Measurements from ENCODE around the gene GPR27.

GPR27 gene

GRCh38 chr3:71758091-71758490, 4.4 kb downstream of the GPR27 start:
- no peak overlapping the region for H3K27ac ChIP-seq
- TF ChIP-seq CTCF (conservative IDR thresholded peaks at IDR 0.05) = no peak

GRCh38 chr3:71759401-71759800, 5.7 kb downstream of the GPR27 start:
- H3K27ac ChIP-seq = no peak overlapping the region
- no peak for TF ChIP-seq CTCF (conservative IDR thresholded peaks at IDR 0.05)

- no peak for TF ChIP-seq CTCF (conservative IDR thresholded peaks at IDR 0.05)
- H3K27ac ChIP-seq = no peak overlapping the region
These were observed 6.5 kb downstream of the GPR27 start for GRCh38 chr3:71760140-71760539.

GRCh38 chr3:71763426-71763825, 9.8 kb downstream of the GPR27 start:
- no peak overlapping the region for H3K27ac ChIP-seq
- TF ChIP-seq CTCF (conservative IDR thresholded peaks at IDR 0.05) = no peak

- TF ChIP-seq CTCF (conservative IDR thresholded peaks at IDR 0.05) = no peak
These were observed 17.5 kb downstream of the GPR27 start for GRCh38 chr3:71771126-71771525.

GRCh38 chr3:71771884-71772283, 18.2 kb downstream of the GPR27 start:
- TF ChIP-seq CTCF (conservative IDR thresholded peaks at IDR 0.05) = no peak
- H3K27ac ChIP-seq = no peak overlapping the region

More at GRCh38 chr3:71771126-71771525, 17.5 kb downstream of the GPR27 start:
- H3K27ac ChIP-seq = no peak overlapping the region

- no peak for TF ChIP-seq CTCF (conservative IDR thresholded peaks at IDR 0.05)
- no peak overlapping the region for H3K27ac ChIP-seq
These were observed 22.9 kb downstream of the GPR27 start for GRCh38 chr3:71776538-71776937.

GRCh38 chr3:71778353-71778752, 24.7 kb downstream of the GPR27 start:
- no peak for TF ChIP-seq CTCF (conservative IDR thresholded peaks at IDR 0.05)
- no peak overlapping the region for H3K27ac ChIP-seq
